ENCODE measurements around the gene GLYR1. TPM values are rescaled to one million over a fixed set of nuclear protein-coding genes. Genes with fewer than 3 reads are reported as not detected.

GLYR1 gene
- polyA plus RNA-seq, 2 of the 4 experiments (the other 2 are of a cell fraction): 37.1 to 55.1 TPM

DNA sequence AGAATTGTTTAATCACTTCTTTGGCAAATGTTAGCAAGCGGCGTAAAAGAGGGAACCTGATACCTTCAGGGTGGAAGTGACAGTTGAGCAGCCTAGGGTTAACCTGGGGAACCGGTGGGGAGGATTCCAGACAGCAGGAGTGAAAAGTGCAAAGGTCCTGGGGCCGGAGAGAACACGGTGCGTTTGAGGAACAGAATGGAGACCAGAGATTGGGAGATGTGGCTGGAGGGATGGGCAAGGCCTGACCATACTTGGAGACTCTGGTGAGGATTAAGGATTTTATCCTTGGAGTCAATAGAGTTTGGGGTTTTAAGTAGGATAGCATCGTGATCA is 77.8 kb downstream of the GLYR1 start:
- H3K4me2 ChIP-seq: peak overlapping the region; percentile 69
- DNase-seq (ENCODE audit: low read depth in 1 of 2, low spot score in 1 of 2) (no peak), ATAC-seq (no peak), FAIRE-seq (no peak)
- TF ChIP-seq ZSCAN20 (CRISPR knock-in tag; IDR thresholded peaks at IDR 0.05) (no peak), FOSB (CRISPR knock-in tag; IDR thresholded peaks at IDR 0.05) (no peak), NFE2L2 (conservative IDR thresholded peaks at IDR 0.05; ENCODE audit: low read length) (no peak), MAFK (IDR thresholded peaks at IDR 0.05; ENCODE audit: partially characterized antibody) (no peak), ESRRA (IDR thresholded peaks at IDR 0.05; ENCODE audit: borderline replicate concordance, low read length) (no peak), JUNB (IDR thresholded peaks at IDR 0.05) (no peak)
- TF ChIP-seq, protein P1, sequence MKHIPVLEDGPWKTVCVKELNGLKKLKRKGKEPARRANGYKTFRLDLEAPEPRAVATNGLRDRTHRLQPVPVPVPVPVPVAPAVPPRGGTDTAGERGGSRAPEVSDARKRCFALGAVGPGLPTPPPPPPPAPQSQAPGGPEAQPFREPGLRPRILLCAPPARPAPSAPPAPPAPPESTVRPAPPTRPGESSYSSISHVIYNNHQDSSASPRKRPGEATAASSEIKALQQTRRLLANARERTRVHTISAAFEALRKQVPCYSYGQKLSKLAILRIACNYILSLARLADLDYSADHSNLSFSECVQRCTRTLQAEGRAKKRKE (CRISPR knock-in tag; IDR thresholded peaks at IDR 0.05; ENCODE audit: low read depth): no peak
- POLR2A ChIA-PET: interaction anchor here (0.7 to 2.3 kb wide), 9 partner anchors 9 to 191 kb away, joined by 3 to 25 read pairs (median 4); partner anchors contain the start of genes ANKS3, DNAAF8, GLYR1 and UBN1
- H3K27ac ChIP-seq: peak overlapping the region; percentile 69 to 98
- 66% methylated on average over 7 of the region's 7 CpGs for WGBS (ENCODE audit: missing lambda C conversion rate)
- H3K4me1 ChIP-seq: peaks cover 17% of the 10 kb centered on the region; the same call in 2 of the 3 replicates
- H3K4me3 ChIP-seq: peak overlapping the region; percentile 81
- CTCF ChIA-PET: interaction anchor here (1.0 to 2.2 kb wide), 3 partner anchors 8 to 186 kb away, joined by 3 to 13 read pairs (median 5); no protein-coding TSS in a partner anchor
- H3K9me3 ChIP-seq: no peaks in the 10 kb centered on the region

DNA sequence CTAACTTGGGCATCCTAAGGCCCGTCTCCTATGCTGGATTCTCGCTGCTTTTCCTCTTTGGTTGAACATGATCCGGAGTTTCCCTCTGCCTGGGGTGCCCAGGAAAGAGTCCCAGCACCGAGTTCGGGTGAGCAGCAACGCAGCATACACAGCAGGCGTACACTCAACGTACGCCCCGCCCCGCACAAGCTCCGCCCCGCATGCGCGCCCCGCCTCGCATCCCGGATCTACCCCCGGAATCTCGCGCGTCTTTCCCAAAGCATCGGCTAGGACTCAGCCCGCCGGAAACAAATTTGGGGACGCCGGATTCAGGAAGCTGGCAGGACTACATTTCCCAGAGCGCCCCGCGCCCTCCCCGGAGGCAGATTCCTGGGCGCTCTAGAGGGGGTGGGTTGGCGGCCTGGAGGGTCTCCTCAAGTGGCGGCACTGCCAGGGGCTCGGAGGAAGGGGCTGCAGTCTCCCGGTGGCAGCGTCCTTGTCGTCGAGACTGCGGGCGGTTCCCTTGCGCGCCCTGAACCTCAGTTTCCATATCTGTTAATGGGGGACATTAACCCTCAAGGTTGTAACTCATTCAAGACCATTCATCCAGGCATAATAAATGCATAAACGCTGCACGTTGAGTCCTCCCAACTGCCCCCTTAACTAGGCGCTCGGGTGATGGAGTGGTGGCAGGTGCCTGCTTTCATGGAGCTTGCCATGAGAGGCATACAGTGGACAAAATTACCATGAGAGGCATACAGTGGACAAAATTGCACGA is 78.4 kb downstream of the GLYR1 start:
- FAIRE-seq (no peak), ATAC-seq (peak; percentile 88 to 92), DNase-seq (ENCODE audit: low read depth in 1 of 2, low spot score in 1 of 2) (peak; percentile 96)
- POLR2A ChIA-PET: interaction anchor here (0.5 to 2.3 kb wide), 13 partner anchors 9 to 191 kb away, joined by 3 to 25 read pairs (median 4); partner anchors contain the start of genes ANKS3, DNAAF8, GLYR1 and ROGDI
- Histone ChIP-seq H3K4me1 (peaks cover 17% of the 10 kb centered on the region; the same call in 2 of the 3 replicates), H3K4me3 (peak overlapping the region; percentile 81), H3K9me3 (no peaks in the 10 kb centered on the region), H3K4me2 (peak overlapping the region; percentile 86), H3K27ac (peak overlapping the region; percentile 84 to 98)
- TF ChIP-seq JUN (IDR thresholded peaks at IDR 0.05): peak; percentile 47 to 70; a peak in 4 of 5 replicates
- peak; percentile 88 for TF ChIP-seq POLR2A (IDR thresholded peaks at IDR 0.05; ENCODE audit: low read length)
- TF ChIP-seq MAFK (IDR thresholded peaks at IDR 0.05; ENCODE audit: partially characterized antibody): no peak
- TF ChIP-seq, protein P2, sequence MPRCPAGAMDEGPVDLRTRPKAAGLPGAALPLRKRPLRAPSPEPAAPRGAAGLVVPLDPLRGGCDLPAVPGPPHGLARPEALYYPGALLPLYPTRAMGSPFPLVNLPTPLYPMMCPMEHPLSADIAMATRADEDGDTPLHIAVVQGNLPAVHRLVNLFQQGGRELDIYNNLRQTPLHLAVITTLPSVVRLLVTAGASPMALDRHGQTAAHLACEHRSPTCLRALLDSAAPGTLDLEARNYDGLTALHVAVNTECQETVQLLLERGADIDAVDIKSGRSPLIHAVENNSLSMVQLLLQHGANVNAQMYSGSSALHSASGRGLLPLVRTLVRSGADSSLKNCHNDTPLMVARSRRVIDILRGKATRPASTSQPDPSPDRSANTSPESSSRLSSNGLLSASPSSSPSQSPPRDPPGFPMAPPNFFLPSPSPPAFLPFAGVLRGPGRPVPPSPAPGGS (IDR thresholded peaks at IDR 0.05): peak; percentile 75; the same call in 1 of the 3 replicates
- 0 out of 2 replicates have a peak, but pooled peaks have one; percentile 39 for TF ChIP-seq TFCP2L1 (CRISPR knock-in tag; IDR thresholded peaks at IDR 0.05)
- TF ChIP-seq PHF8 (IDR thresholded peaks at IDR 0.05; ENCODE audit: borderline replicate concordance, low read depth): peak; percentile 54; the same call in 1 of the 2 replicates
- peak; percentile 98 for TF ChIP-seq KDM1A (IDR thresholded peaks at IDR 0.05; ENCODE audit: low read depth)
- TF ChIP-seq, protein P3, sequence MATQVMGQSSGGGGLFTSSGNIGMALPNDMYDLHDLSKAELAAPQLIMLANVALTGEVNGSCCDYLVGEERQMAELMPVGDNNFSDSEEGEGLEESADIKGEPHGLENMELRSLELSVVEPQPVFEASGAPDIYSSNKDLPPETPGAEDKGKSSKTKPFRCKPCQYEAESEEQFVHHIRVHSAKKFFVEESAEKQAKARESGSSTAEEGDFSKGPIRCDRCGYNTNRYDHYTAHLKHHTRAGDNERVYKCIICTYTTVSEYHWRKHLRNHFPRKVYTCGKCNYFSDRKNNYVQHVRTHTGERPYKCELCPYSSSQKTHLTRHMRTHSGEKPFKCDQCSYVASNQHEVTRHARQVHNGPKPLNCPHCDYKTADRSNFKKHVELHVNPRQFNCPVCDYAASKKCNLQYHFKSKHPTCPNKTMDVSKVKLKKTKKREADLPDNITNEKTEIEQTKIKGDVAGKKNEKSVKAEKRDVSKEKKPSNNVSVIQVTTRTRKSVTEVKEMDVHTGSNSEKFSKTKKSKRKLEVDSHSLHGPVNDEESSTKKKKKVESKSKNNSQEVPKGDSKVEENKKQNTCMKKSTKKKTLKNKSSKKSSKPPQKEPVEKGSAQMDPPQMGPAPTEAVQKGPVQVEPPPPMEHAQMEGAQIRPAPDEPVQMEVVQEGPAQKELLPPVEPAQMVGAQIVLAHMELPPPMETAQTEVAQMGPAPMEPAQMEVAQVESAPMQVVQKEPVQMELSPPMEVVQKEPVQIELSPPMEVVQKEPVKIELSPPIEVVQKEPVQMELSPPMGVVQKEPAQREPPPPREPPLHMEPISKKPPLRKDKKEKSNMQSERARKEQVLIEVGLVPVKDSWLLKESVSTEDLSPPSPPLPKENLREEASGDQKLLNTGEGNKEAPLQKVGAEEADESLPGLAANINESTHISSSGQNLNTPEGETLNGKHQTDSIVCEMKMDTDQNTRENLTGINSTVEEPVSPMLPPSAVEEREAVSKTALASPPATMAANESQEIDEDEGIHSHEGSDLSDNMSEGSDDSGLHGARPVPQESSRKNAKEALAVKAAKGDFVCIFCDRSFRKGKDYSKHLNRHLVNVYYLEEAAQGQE (IDR thresholded peaks at IDR 0.05): peak; percentile 86
- no peak for TF ChIP-seq FOSB (CRISPR knock-in tag; IDR thresholded peaks at IDR 0.05)
- TF ChIP-seq HOXA7 (CRISPR knock-in tag; IDR thresholded peaks at IDR 0.05): no peak
- TF ChIP-seq JUNB (IDR thresholded peaks at IDR 0.05): no peak
- TF ChIP-seq CHD4 (IDR thresholded peaks at IDR 0.05; ENCODE audit: borderline replicate concordance): peak; percentile 71; the same call in 1 of the 2 replicates
- TF ChIP-seq CHD2 (IDR thresholded peaks at IDR 0.05; ENCODE audit: low read length, partially characterized antibody): peak; percentile 89
- no peak for TF ChIP-seq MAZ (IDR thresholded peaks at IDR 0.05; ENCODE audit: borderline replicate concordance, low read depth, low read length)
- TF ChIP-seq FOXS1 (CRISPR knock-in tag; IDR thresholded peaks at IDR 0.05): no peak
- no peak for TF ChIP-seq NR3C1 (IDR thresholded peaks at IDR 0.05)
- no peak for TF ChIP-seq RARB (CRISPR knock-in tag; IDR thresholded peaks at IDR 0.05)
- no peak for TF ChIP-seq CEBPB (IDR thresholded peaks at IDR 0.05)
- TF ChIP-seq CBX2 (IDR thresholded peaks at IDR 0.05; ENCODE audit: borderline replicate concordance, low read depth): no peak
- TF ChIP-seq HDAC2 (IDR thresholded peaks at IDR 0.05): peak; percentile 90; the same call in 1 of the 2 replicates
- TF ChIP-seq, protein P4, sequence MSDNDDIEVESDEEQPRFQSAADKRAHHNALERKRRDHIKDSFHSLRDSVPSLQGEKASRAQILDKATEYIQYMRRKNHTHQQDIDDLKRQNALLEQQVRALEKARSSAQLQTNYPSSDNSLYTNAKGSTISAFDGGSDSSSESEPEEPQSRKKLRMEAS (IDR thresholded peaks at IDR 0.05): peak; percentile 39; the same call in 1 of the 2 replicates
- 5% methylated on average over 20 of the region's 48 CpGs for WGBS (ENCODE audit: missing lambda C conversion rate)
- CTCF ChIA-PET: interaction anchor here (1.0 to 2.2 kb wide), 4 partner anchors 9 to 258 kb away, joined by 3 to 13 read pairs (median 4); no protein-coding TSS in a partner anchor

All from A549 (cell line).